HepG2 (cell line): Measurements from ENCODE around the gene NATD1. TPM values are rescaled to one million over a fixed set of nuclear protein-coding genes. Genes with fewer than 3 reads are reported as not detected.

Experiments
- BCL6 ChIP-seq: IDR thresholded peaks from 2 replicates; pipeline ENCODE4 v1.6.1; 2016; ENCODE audit warnings: missing genetic modification reagents, missing compliant biosample characterization
- HCFC1 ChIP-seq: fragments of 150-350 bp; IDR thresholded peaks from 2 replicates; pipeline ENCODE4 v1.6.1; 2014; ENCODE audit warnings: low read depth, low read length
- KLF12 ChIP-seq: sonication (generic); formaldehyde crosslinking; IDR thresholded peaks from 2 replicates; pipeline ENCODE4 v1.4.0; 2020; ENCODE audit warnings: missing genetic modification reagents, borderline replicate concordance
- PAF1 ChIP-seq: IDR thresholded peaks from 2 replicates; pipeline ENCODE4 v1.6.1; 2016; ENCODE audit warnings: missing genetic modification reagents, missing compliant biosample characterization
- PREB ChIP-seq: sonication (generic); formaldehyde crosslinking; IDR thresholded peaks from 2 replicates; pipeline ENCODE4 v1.4.0; 2020; ENCODE audit warnings: missing genetic modification reagents
- RBFOX2 ChIP-seq: fragments of 200-400 bp; formaldehyde crosslinking; IDR thresholded peaks from 2 replicates; pipeline ENCODE4 v1.6.1; 2017; ENCODE audit warnings: low read depth, mild to moderate bottlenecking, low read length
- SMAD3 ChIP-seq: sonication (generic); formaldehyde crosslinking; IDR thresholded peaks from 2 replicates; pipeline ENCODE4 v1.4.0; 2020; ENCODE audit warnings: missing genetic modification reagents
- SMAD9 ChIP-seq: sonication (generic); formaldehyde crosslinking; IDR thresholded peaks from 2 replicates; pipeline ENCODE4 v1.5.1; 2020; ENCODE audit warnings: mild to moderate bottlenecking, missing genetic modification reagents
- ZBTB40 ChIP-seq, 2 experiments: fragments of 450-650 bp in 1 of 2; sonication (generic) in 1 of 2; formaldehyde crosslinking in 1 of 2; IDR thresholded peaks; 2 replicates each; pipeline versions ENCODE4 v1.6.1 to v1.8.0; 2016 to 2022; ENCODE audit warnings: antibody characterized with exemption in 1 of 2, mild to moderate bottlenecking in 1 of 2, missing genetic modification reagents in 1 of 2
- ZC3H4 ChIP-seq: sonication (generic); formaldehyde crosslinking; IDR thresholded peaks from 2 replicates; pipeline ENCODE4 v1.4.0; 2020; ENCODE audit warnings: missing genetic modification reagents, borderline replicate concordance
- ZNF20 ChIP-seq: sonication (generic); formaldehyde crosslinking; IDR thresholded peaks from 2 replicates; pipeline ENCODE4 v1.4.0; 2020; ENCODE audit warnings: mild to moderate bottlenecking, moderate library complexity, missing genetic modification reagents
- ZNF607 ChIP-seq: sonication (generic); formaldehyde crosslinking; IDR thresholded peaks from 2 replicates; pipeline ENCODE4 v1.5.1; 2020; ENCODE audit warnings: missing genetic modification reagents, mild to moderate bottlenecking, borderline replicate concordance
- ZNF652 ChIP-seq: IDR thresholded peaks from 2 replicates; pipeline ENCODE4 v1.6.1; 2016; ENCODE audit warnings: low read depth, borderline replicate concordance
- polyA plus RNA-seq, 8 experiments: library from polyadenylated mRNA; depleted of rRNA in 3 of 8; stranded (reverse) in 7 of 8; unstranded in 1 of 8; fragments of >200 nt; fragmentation: Illumina TruSeq in 4 of 8; extraction: Trizol in 4 of 8; gene quantifications; 2 replicates each; pipeline versions ENCODE4 v1.2.1 to v1.2.3, GENCODE V29; 2011 to 2016; ENCODE audit warnings: low read depth in 4 of 8, missing spikeins in 1 of 8, mixed read lengths in 1 of 8; ENCODE audit not compliant: insufficient read depth in 1 of 8
- total RNA-seq, 5 experiments: library from RNA; depleted of rRNA; stranded (reverse); fragments of >200 nt; fragmentation: Illumina TruSeq; extraction: Trizol; gene quantifications; 2 replicates each; pipeline ENCODE4 v1.2.3, GENCODE V29; 2016; ENCODE audit warnings: low read depth in 1 of 5
- TF ChIP-seq, protein P1 (sequence below): sonication (generic); formaldehyde crosslinking; IDR thresholded peaks from 2 replicates; pipeline ENCODE4 v1.8.1; 2023; ENCODE audit warnings: missing genetic modification reagents, inconsistent platforms, borderline replicate concordance
- TF ChIP-seq, protein P2 (sequence below): sonication (generic); formaldehyde crosslinking; IDR thresholded peaks from 2 replicates; pipeline ENCODE4 v1.8.1; 2022; ENCODE audit warnings: low read depth, mild to moderate bottlenecking, missing genetic modification reagents

NATD1 gene
- total and polyA plus RNA-seq, 2 of the 13 experiments (the other 11 are each of a cell fraction or from before 2014, with no cell fraction given), result 0.31 to 2.3 TPM

- TF ChIP-seq PREB (CRISPR knock-in tag) (no peak), HCFC1 (no peak), ZBTB40 (IDR thresholded peaks at IDR 0.05) (no peak), ZBTB40 (CRISPR knock-in tag; IDR thresholded peaks at IDR 0.05) (0 out of 2 replicates have a peak, but pooled peaks have one; percentile 46), ZNF607 (CRISPR knock-in tag) (no peak), PAF1 (CRISPR knock-in tag) (no peak), KLF12 (no peak), SMAD3 (0 out of 2 replicates have a peak, but pooled peaks have one; percentile 36), ZC3H4 (CRISPR knock-in tag) (no peak), SMAD9 (CRISPR knock-in tag) (no peak), BCL6 (CRISPR knock-in tag) (peak; percentile 59), ZNF20 (no peak), ZNF652 (CRISPR knock-in tag) (no peak), RBFOX2 (0 out of 2 replicates have a peak, but pooled peaks have one; percentile 30)
- TF ChIP-seq, protein P1, sequence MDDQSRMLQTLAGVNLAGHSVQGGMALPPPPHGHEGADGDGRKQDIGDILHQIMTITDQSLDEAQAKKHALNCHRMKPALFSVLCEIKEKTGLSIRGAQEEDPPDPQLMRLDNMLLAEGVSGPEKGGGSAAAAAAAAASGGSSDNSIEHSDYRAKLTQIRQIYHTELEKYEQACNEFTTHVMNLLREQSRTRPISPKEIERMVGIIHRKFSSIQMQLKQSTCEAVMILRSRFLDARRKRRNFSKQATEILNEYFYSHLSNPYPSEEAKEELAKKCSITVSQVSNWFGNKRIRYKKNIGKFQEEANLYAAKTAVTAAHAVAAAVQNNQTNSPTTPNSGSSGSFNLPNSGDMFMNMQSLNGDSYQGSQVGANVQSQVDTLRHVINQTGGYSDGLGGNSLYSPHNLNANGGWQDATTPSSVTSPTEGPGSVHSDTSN (CRISPR knock-in tag), result no peak
- TF ChIP-seq, protein P2, sequence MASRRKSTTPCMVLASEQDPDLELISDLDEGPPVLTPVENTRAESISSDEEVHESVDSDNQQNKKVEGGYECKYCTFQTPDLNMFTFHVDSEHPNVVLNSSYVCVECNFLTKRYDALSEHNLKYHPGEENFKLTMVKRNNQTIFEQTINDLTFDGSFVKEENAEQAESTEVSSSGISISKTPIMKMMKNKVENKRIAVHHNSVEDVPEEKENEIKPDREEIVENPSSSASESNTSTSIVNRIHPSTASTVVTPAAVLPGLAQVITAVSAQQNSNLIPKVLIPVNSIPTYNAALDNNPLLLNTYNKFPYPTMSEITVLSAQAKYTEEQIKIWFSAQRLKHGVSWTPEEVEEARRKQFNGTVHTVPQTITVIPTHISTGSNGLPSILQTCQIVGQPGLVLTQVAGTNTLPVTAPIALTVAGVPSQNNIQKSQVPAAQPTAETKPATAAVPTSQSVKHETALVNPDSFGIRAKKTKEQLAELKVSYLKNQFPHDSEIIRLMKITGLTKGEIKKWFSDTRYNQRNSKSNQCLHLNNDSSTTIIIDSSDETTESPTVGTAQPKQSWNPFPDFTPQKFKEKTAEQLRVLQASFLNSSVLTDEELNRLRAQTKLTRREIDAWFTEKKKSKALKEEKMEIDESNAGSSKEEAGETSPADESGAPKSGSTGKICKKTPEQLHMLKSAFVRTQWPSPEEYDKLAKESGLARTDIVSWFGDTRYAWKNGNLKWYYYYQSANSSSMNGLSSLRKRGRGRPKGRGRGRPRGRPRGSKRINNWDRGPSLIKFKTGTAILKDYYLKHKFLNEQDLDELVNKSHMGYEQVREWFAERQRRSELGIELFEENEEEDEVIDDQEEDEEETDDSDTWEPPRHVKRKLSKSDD (CRISPR knock-in tag), result no peak
Observed at GRCh38 chr17:21286066-21286770, 33.0 kb upstream of the NATD1 start (continued).
